Activated CD8-positive, alpha-beta memory T cell treated with anti-CD3 and anti-CD28 coated beads, Interleukin-2, amount 50 U/mL, for 1 hour (primary cell): ENCODE results near the gene AMPD3.
A peak's percentile ranks its signal among the peaks of the same experiment; 100 is the strongest.

Experiments
- DNase-seq: peaks from one replicate; pipeline ENCODE4 v3.0.0-alpha.2; 2020; ENCODE audit errors: extremely low read depth

The AMPD3 gene

DNA sequence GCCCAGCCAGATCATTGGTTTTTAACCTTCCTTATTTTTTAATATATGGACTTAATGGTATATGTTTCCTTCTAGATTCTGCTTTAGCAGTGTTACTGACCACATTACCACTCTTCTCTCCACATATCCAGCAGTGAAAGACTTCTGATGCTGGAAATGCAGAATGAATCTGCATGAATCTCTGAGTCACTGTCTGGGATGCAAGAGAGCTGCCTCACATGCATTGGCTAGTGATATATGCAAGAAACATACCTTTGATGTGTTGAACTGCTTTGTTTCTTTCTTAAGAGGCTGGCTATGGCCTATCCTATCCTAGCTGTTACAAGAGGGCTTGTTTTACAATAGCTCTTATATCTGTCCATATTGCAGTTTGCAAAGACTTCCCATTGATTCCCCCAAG is 16.6 kb upstream of the AMPD3 start:
- no peak for DNase-seq

DNA sequence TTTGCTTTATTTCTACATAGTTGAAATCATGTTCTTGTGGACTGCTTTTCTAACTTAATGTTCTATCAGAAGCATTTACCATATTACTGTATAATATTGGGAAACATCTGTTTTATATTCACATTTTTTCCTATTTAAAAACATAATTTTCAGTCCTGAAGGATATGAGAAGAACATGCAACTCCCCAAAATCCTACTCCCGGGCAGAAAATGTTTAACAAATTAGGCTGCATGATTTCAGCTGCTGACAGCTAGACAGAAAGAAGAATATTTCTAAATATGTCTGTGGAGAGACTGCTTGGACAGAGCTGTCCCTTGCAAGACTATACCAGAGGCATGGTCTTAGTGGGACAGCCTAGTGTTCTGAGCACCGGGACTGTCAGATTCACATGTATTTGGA is 15.7 kb upstream of the AMPD3 start:
- no peak for DNase-seq

DNA sequence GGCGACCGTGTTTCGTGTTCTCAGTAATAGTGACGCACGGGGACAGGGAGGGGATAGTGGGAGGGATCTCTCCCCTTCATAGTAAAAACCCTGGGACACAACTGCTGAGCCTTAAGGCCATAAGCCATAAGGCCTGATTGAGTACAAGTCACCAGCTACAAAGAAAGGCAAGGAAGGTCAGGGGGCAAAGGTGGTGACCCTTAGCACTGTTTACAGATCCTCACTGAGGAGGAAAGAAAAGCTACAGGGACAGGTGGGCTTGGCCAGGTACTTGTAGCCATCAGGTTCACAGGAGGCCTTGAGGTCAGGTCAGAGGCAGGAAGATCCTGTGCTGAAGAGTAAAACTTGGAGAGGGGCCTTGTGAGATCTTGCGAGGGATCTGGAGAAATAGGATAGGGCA is 15.1 kb upstream of the AMPD3 start:
- DNase-seq = no peak

DNA sequence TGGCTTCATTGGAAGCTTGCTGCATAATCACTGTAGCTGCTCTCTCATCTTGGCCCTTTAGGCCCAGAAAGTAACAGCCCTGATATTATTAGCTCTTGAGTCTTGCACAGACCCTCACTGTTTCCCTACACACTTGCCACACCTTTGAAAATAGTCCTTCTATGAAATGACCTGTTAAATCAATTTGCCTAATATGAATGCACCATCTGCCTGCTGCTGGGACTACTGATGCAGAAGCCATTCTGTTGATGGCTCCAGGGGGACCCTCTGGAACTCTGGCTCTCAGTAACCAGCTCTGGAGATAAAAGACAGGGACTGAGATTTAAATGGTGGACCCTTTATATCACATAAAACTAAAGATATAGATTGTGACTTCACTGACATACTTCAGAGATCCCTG is 14.7 kb upstream of the AMPD3 start:
- no peak for DNase-seq

DNA sequence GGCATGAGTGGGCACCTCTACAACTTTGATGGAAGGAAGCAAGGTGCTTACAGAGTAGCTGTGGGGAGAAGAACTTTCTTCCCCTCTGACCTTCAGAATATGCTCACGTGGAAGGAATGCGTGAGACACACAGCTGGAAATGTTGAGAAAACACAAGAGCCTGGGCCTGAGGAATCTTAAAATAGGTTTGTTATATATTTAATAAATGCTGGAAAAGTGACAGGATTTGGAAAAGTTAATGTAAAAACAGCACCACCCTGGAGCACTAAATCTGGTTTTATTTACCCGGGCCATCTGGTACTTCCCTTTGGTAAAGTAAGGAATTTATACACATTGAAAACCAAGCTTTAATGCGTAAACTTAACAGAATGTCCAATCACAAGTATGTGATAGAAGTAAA is 14.0 kb upstream of the AMPD3 start:
- no peak for DNase-seq

DNA sequence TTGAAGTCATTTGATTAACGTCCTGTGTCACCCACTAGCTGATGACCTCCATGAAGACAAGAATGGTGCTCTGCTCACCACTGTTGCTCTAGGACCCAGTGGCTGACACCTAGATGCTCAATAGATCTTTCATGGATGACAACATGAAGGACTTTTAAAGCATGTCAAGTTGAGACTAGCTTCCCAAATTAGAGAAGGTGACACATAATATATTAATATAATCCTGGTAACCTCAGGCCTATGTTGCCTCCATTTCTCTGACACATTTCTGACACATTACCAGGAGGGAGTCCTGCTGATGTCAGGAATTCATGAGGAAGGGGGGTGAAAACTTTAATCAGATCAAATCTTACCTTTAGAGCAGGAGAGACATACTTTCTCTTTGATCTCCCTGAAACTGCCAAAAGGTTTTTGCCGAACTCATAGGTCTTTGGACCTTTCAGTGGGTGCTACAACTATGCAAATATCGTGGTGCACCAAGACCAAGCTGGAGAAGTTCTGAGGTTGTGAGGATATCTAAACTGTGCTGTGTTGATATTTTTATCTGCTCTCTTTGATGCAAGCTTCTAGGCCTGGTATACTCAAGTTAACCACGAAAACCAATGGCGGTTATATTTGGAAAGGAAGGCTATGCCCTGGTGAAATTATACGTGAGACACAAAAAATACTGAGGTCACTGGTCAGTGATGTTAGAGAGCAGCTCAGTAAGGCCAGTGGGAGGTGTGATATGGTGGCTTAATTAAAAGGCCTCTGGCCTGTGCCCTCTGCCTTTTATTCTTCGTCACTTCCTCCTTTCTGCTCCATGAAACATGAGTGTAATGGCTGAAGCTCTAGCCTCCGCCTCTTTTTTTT is 13.2 kb upstream of the AMPD3 start:
- DNase-seq = no peak

DNA sequence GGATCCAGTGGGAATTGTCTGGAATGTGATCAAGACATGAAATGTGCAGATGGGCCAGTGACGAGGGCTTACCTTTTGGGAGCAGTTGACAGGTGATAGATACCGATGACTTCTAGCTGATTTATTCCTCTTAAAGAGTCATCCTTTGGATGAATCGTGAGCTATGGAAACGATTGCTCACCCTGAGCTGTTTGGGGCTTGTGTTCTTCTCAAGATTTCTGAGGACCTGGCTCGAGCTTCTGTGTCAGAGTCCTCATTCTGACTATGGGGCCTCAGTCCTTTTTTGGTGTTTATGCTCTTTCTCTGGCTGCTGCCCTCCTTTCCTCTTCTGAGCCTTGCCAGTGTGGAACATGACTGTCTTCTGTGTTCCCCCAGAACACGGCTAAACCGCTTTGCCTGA is 11.9 kb upstream of the AMPD3 start:
- no peak for DNase-seq

DNA sequence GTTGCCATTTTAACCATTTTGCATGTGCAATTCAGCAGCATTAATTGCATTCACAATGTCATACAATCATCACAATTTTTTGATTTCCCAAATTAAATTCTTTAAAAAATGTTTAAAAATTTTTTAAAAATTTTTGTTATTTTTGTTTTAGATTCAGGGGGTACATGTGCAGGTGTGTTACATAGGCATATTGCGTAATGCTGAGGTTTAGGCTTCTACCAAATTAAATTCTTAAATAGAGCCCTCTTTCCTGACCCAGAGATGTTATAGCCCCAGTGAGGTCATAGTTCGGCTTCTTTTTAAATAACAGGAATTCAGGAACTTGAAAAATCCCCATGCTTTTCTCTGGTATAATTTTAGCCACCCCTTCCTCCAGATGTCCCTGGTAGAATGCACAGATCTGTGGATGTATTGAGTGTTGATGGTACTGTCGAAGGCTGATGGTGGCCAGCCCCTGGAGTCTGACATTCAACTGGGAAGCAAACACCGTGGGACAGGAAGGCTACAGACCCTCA is 11.3 kb upstream of the AMPD3 start:
- DNase-seq = no peak

DNA sequence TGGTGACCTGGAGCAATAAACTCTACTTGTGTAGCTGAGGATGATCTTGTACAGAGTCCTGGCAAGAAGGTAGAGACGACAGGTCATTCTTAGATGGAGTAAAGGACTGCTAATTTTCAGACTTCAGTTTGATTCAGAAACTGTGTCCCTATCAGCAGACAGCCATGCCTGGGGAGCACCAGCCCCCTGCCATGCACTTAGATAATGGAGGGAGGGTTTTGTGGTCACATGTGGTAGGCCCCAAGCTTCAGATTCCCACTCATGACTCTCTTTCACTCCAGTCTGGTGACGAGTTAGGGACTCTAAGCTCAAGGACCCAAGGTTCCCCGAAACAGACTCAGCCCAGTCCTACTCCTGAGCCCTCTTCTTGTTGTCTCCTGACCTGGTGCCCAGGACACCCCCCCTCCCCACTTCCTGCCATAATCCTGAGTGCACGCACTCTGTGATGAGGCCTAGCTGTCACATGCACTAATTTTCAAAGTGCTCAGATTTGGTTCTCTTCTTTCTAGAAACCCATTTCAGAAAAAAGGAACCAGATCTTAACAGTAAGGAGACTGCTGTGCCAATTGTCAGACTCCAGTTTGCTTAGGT is 10.2 kb upstream of the AMPD3 start:
- DNase-seq = no peak

DNA sequence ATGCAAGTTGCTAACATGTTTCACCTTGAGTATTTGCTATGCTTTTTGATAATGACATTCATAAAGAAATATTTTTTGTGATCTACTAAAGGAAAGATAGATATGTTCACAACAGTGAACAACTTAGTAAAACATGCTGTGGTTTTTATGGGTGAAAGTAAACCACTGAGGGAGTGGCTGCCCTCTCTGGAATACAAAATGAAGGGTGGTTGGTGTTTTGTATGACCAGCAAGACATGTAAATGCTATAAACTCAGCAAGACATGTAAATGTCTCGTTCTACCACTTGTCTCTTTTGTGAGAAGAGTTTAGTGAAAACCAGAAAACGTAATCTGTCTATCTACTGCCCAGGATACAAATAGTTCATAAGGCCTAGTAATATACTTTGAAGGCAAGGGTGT is 7.6 kb upstream of the AMPD3 start:
- DNase-seq = no peak

DNA sequence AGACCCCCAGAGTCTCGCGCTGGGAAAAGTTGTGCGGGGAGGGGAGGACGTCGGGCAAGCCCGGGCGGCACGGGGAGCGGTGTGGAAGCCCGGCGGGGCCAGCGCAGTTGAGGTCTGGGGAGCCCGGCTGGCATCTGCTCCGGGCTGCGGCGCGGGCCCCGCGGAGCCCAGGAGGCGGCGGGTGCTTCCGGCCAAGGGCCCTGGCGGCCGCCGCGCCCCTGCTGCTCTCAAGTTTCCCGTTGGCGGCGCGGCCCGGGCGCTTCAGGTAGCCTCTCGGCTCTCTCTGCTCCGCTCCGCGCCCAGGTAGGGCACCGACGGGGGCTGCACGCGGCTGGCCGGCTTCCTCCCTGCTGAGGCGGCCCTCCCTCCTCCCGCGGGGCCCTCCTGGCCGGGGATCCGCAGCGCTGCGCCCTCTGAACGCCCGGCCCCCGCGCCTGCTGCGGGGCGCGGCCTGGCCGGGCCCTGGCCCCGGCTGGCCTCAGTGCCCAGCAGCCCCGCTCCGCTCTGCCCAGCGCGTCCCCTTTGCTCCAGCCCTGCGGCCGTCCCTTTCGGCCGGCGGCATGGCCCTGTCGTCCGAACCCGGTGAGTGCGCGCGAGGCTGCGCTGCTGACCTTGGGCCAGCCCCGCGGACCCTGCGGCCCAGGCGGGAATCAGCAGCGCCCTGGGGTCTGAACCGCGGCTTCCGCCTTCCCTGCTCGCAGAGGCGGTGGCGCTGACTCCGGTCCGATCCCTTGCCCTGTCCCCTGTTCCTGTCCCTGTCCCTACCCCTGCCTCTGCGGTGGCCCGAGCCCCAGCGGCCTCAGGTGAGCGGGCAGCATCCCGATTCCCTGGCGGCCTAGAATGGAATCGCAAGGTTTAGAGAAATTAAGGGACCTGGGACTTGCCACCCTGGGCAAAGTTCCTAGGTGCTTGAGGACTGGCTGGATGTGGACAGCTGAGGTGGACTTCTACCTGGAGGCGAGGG is 4.3 kb upstream of the AMPD3 start:
- no peak for DNase-seq

DNA sequence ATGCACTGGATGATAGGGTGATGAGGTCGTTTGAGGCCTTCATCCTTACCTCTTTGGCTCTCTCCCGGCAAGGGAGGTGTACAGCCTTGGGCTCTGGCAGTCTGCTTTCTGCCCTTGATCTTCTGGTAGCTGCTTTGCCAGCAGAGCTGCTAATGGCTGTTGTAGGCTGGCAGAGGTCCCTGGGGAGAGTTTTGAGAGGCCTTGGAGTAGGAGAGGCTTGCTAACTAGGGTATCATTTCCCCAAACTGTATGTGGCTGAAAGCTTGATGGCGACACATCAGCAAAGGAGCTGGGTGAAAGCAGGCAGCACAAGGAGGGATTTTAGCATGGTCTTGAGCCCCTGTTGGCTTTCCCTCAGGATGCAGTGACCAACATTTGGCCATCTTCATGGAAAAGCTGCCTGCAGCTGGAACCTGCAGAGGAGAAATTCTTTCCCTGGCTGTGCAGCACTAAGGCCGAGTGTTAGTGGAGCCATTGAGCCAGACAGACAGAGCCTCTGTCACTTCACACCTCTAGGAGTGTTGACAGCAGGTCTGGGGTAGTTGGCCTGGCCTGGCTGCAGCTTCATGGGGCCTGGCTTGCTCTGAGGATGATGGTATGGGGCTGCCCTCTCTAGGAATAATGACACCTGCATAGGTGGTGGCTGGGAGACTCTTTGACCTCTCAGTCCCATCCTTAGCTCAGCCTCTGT is 3.5 kb upstream of the AMPD3 start:
- DNase-seq = no peak

DNA sequence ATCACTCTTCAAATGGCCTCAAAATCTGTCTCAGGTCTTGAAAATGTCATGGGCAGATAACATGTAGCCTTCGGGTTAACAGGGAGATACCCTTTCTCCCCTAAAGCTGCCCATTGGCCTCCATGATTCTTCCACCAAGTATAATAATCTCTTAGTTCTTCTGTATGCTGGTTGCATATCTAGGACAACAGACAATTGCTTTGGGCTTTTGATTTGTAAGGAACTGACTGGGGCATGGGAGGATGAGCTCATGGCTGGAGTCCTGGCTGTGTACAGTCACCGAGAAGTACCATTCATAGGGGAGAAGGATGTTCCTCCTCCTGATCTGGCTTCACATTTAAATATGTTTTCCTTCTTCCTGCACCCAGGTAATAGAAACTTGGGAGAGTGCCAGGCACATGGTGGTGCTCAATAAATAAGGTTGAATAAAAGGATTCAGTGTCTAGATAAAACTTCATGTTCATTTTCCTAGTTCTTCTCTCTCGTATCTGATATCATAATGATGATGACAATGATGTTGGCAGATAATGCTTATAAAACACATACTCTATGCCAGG is 2.8 kb upstream of the AMPD3 start:
- no peak for DNase-seq

DNA sequence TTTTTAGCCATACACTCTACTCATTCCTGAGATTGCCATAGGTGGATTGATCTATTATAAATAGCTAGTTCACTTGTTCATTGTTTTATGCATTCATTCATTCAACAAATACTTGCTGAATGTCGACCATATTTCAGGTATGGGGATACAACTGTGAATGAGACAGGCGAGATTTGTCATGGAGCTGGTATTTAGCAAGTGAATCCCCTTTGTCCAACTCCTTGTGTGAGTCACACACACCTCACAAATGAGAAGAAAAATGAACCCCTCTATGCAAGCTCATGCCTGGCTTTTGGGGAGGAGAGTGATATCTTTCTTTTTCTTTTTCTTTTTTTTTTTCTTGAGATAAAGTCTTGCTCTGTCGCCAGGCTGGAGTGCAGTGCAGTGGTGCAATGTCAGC is 1.8 kb upstream of the AMPD3 start:
- DNase-seq = no peak

DNA sequence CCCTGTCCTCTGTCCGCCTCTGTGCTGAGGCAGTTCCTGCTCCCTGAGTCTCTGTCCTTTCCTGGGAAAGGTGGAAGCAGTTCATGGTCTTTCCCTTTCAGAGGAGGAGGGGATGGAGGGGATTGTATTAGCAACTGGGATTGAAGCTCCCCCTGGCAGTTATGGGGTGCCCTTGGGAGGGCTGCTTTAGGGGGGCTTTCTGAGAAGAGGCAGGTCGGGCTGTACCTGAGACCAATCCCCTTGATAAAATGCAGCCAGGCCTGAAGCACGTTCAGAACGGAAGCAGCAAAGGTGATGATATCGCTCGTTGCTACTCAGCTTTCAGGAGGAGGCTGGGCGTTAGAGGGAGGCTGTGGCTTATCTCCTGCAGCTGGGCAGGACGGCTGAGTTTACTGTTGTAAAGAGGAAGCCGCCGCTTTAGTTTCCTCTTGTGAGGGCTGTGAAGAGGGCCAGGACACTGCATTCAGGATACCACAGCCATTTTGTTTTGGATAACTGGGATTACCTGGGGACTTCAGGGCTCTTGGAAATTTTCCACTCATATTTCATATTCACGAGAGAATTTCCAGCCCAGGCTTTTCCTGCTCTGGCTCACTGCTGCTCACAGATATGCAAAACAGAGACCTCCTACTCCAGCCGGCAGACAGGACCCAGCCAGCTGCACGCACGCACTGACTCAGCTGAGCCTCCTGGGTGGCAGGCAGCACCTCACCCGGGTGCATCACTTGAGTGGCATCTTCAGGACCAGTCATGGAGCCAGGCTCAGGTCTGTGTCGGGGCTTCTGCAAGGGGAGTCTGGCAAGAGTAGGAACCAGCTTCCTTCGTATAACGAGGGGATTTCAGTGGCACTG is 798 bp downstream of the AMPD3 start:
- peak; percentile 43 for DNase-seq

DNA sequence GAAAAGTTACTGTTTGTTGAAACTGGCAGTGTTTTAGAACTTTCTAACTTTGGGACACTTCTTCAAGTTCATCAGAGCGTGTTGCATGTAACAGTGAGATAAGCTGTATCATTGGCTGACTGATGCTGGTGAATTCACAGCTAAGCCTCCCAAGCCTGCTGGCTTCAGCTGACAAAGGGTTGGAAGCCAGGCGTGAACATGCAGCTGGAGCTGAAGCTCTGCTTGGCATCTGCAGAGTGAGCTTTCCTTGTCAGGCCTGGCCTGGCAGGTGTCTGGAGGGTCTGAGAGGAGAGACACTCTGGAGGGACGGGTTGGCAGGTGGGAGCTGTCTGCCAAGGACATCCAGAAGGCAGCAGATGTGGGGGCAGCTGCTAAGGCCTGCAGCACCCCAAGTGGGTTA is 1.5 kb downstream of the AMPD3 start:
- no peak for DNase-seq

DNA sequence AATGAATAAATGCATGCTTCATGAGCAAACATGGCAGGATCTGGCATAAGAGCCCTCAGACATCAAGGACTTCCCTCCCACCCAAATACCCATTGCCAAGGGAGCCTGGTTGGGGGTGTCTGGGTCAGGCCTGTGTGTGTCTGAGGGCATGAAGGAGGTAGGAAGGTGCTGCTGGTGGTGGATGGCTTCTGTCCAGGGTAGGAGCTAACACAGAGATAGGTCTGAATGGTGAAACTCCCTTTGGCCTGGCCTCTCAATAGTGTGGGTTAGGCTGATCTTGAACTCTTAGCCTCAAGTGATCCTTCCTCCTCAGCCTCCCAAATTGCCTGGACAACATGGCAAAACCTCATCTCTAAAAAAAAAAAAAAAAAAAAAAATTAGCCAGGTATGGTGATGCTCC is 2.8 kb downstream of the AMPD3 start:
- no peak for DNase-seq

DNA sequence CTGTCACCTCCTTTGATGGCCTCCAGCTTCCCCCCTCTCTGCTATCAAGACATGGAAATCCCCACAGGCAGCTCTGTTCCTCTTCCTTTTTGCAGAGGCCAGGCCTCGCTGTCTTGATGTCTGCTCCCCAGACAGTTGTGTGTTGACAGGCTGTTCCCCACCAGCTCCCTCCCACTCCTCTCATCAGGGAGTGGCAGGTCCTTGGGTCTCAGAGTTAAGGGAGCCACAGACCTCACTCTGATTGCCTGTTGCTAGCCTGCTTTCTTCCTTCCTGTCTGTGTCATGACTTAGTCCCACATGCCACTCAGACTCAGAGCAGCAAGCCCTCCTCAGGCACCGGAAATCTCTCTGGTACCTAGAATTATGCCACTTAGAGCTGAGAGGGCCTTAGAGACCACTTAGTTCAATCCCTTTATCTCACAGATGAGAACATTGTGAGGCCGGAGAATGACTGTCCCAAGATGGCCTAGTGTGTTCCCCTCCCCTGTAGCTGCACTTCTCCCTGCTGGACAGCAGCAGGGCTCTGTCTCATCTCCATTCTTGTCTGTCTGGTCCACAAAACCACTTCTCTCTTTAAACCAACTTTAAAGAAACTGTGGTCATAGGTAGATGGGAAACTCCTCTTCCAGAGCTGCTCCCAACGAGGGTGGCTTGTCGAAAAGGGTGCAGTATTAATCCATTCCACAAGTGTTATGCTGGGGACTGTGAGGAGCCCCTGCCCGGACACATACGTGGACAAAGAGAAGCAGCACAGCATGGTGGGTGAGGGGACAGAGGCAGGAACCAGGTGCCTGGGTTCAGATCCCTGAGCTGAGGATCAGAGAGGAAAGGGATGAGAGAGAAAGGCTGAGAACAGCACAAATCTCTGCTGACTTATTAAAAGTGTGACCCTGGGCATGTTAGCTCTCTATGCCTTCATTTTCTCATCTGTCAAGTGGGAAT is 4.2 kb downstream of the AMPD3 start:
- peak; percentile 46 for DNase-seq

DNA sequence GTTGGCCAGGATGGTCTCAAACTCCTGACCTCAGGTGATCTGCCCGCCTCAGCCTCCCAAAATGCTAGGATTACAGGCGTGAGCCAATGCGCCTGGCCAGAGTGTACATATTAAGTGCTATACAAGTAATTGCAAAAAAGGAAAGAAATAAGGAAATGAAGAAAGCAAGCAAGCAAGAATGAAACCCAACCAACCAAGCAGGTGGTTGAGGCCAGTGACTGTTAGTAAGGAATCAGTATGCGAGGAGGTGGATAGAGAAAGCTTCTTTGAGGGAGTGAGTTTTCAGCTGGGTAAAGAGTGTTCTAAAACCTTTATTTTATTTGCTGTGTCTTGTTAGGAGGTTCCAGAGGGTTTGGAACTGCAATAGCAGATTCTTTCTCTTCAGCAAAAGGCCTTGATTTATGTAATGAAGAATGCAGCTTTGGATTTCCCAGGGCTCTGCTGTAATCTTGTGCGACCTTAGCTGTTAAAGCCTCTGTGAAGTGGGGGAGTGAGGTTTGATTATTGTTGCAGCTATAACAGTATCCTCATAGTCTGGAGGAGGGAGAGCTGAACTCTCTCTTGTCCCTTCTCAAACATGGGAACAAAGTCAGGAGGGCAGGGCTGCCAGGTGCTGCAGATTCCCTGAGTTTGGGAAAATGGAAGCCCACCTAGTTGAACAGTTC is 5.7 kb downstream of the AMPD3 start:
- DNase-seq = no peak
